Thyroid gland (tissue), 4 donors: ENCODE measurements around the gene CDH1. TPM values are rescaled to one million over a fixed set of nuclear protein-coding genes. Genes with fewer than 3 reads are reported as not detected.

Experiments used
- DNase-seq, 2 donors: peaks; one replicate each; pipeline ENCODE4 v3.0.0-alpha.2; 2019
- H3K27ac ChIP-seq, 3 donors: fragments of 200-600 bp; sonication (generic); 1 replicate in 2 of 3; 2 replicates in 1 of 3; pipeline ENCODE4 v1.5.1; 2016 to 2019; ENCODE audit warnings: mild to moderate bottlenecking in 1 of 3, moderate library complexity in 1 of 3
- H3K27me3 ChIP-seq: fragments of 200-600 bp; sonication (generic); one replicate; pipeline ENCODE4 v1.5.1; 2019
- H3K36me3 ChIP-seq, 2 donors: fragments of 200-600 bp; sonication (generic); one replicate each; pipeline ENCODE4 v1.5.1; 2016 to 2019
- H3K4me1 ChIP-seq, 2 donors: fragments of 200-600 bp; sonication (generic); one replicate each; pipeline ENCODE4 v1.5.1; 2017 to 2019
- H3K4me3 ChIP-seq, 3 donors: fragments of 200-600 bp; sonication (generic); replicated peaks in 1 of 3; 1 replicate in 2 of 3; 2 replicates in 1 of 3; pipeline ENCODE4 v1.5.1; 2016; ENCODE audit warnings: mild to moderate bottlenecking in 1 of 3
- H3K9me3 ChIP-seq: fragments of 200-600 bp; sonication (generic); one replicate; pipeline ENCODE4 v1.5.1; 2017
- POLR2A ChIP-seq, 2 donors: fragments of 450-650 bp; IDR thresholded peaks; one replicate each; pipeline ENCODE4 v1.6.1; 2017; ENCODE audit warnings: antibody characterized with exemption in 2 of 2, mild to moderate bottlenecking in 2 of 2, moderate library complexity in 1 of 2
- WGBS, 2 donors: methylation state at CpG; one replicate each; pipeline ENCODE4 v1.1.5; 2017; 5-methylcytosine and 5-hydroxymethylcytosine counted together
- intact Hi-C: fragments of 100-400 bp; cut with DNase I; formaldehyde crosslinking; loops from one replicate; pipeline ENCODE4 v1.15.1; 2023
- total RNA-seq, 4 donors: library from RNA; depleted of rRNA; stranded (reverse); fragments of >200 nt; gene quantifications; one replicate each; pipeline ENCODE4 v1.2.3, GENCODE V29; 2016
- TF ChIP-seq, protein P1 (sequence below), 6 experiments: fragments of 200-600 bp in 3 of 6; fragments of 450-650 bp in 3 of 6; sonication (generic) in 3 of 6; IDR thresholded peaks; one replicate each; pipeline ENCODE4 v1.5.1; 2016 to 2019; ENCODE audit warnings: antibody characterized with exemption in 6 of 6, mild to moderate bottlenecking in 2 of 6, inconsistent platforms in 1 of 6, moderate library complexity in 1 of 6

Gene CDH1
- total RNA-seq, 4 donors from 2014 or later: 177 to 287 (median 279) TPM

DNA sequence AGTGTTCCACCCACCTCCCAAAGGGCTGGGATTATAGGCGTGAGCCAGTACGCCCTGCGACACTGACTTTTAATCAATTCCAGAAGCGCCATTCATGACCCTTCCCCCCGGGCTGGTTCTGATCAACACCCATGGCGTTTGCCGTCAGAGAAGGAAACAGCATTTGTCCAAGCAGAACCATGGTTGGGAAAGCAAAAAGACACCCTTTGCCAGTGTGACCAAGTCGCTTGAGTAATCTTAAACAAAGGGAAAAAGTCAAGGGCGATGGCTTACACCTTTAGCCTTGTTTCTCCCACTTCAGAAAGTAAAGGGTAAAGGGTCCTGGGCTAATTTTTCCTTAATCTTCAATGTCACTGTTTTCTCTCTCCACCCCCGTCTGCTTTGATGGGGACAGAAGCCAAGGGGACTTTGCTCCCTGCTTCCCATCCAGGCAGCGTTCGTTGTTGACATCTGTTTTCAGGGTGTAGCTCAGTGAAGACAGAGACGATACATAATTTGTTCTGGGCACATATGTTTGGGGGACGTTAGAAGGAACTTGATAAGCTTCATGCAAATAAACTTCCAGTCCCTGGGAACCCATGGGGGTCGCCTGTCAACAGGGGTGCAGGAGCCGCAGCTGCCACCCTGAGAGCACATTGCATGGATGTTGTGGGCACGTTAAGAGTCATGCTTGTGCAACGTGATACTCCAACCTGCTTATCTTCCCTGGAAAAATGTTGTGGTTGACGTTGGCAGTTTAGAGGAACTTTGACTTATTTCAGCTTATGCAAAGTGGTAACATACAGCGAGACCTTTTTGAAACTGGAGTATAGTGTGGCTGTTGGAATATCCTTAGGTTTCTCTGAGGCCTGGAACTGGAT lies 55.6 kb downstream of the CDH1 start:
- Histone ChIP-seq H3K4me3 (no peak overlapping the region), H3K27ac (peak overlapping the region; percentile 43 to 73 (median 72)), H3K4me1 (peaks cover 17 to 42% of the 10 kb centered on the region in 2 donors), H3K9me3 (no peaks in the 10 kb centered on the region), H3K27me3 (no peaks in the 10 kb centered on the region), H3K36me3 (no peaks in the 10 kb centered on the region)
- TF ChIP-seq, protein P1, sequence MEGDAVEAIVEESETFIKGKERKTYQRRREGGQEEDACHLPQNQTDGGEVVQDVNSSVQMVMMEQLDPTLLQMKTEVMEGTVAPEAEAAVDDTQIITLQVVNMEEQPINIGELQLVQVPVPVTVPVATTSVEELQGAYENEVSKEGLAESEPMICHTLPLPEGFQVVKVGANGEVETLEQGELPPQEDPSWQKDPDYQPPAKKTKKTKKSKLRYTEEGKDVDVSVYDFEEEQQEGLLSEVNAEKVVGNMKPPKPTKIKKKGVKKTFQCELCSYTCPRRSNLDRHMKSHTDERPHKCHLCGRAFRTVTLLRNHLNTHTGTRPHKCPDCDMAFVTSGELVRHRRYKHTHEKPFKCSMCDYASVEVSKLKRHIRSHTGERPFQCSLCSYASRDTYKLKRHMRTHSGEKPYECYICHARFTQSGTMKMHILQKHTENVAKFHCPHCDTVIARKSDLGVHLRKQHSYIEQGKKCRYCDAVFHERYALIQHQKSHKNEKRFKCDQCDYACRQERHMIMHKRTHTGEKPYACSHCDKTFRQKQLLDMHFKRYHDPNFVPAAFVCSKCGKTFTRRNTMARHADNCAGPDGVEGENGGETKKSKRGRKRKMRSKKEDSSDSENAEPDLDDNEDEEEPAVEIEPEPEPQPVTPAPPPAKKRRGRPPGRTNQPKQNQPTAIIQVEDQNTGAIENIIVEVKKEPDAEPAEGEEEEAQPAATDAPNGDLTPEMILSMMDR (IDR thresholded peaks at IDR 0.05): no peak
- no peak for TF ChIP-seq POLR2A (IDR thresholded peaks at IDR 0.05)
- peak; percentile 21 to 46 for DNase-seq
- intact Hi-C loops: loop anchor here (5.0 kb wide), 1 partner anchor 55 kb away; the partner anchor contains the start of gene CDH1
- WGBS, 2 donors: 63 to 67% methylated on average over 18 to 20 of the region's 20 CpGs

DNA sequence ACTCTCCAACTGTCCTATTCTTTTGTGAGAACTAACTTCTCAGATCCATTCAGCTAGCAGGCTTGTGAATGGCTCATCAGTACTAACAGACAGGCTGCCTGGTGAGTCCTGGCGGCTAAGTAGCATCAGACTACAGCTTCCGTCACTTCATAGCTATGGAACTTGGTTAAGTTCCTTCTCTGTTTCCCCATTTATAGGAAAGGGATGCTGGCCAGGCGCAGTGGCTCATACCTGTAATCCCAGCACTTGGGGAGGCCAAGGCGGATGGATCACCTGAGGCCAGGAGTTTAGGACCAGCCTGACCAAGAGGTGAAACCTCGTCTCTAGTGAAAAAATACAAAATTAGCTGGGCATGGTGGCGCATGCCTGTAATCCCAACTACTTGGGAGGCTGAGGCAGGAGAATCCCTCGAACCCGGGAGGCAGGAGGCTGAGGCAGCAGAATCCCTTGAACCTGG lies 56.3 kb downstream of the CDH1 start:
- peaks cover 17 to 49% of the 10 kb centered on the region in 2 donors for H3K4me1 ChIP-seq
- H3K4me3 ChIP-seq: no peak overlapping the region
- no peaks in the 10 kb centered on the region for H3K27me3 ChIP-seq
- no peaks in the 10 kb centered on the region for H3K9me3 ChIP-seq
- intact Hi-C loops: loop anchor here (5.0 kb wide), 1 partner anchor 56 kb away; the partner anchor contains the start of gene CDH1
- peak overlapping the region in 2 of 3 donors; percentile 72 to 73 for H3K27ac ChIP-seq
- WGBS, 2 donors: 90 to 96% methylated on average over 8 of the region's 8 CpGs
- no peak for DNase-seq
- TF ChIP-seq, protein P1 (IDR thresholded peaks at IDR 0.05): no peak
- no peak for TF ChIP-seq POLR2A (IDR thresholded peaks at IDR 0.05)
- no peaks in the 10 kb centered on the region for H3K36me3 ChIP-seq

DNA sequence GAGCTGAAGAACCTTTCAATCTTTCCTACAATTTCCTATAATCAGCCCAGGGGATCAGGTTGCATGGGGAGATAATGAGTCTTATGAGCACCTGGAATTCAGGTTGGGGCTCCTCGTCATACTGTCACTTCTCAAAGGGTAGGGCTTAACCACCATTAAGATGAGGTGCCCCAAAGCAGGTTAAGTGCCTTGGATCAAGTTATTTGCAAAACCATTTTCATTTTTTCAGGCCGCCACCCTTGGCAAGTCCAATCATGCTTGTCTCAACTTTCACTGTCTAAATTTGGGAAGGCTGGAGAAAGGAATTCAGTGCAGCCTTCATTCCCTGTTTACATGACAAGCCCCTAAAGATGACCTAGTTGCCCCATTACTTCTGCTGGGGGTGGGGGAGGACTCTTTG lies 61.3 kb downstream of the CDH1 start:
- H3K36me3 ChIP-seq: peaks cover 6 to 7% of the 10 kb centered on the region in 2 donors
- WGBS, 2 donors: 78 to 91% methylated on average over 2 of the region's 2 CpGs
- no peak for DNase-seq
- no peaks in the 10 kb centered on the region for H3K27me3 ChIP-seq
- no peaks in the 10 kb centered on the region for H3K9me3 ChIP-seq
- TF ChIP-seq POLR2A (IDR thresholded peaks at IDR 0.05): no peak
- TF ChIP-seq, protein P1 (IDR thresholded peaks at IDR 0.05): no peak
- intact Hi-C loops: loop anchor here (5.0 kb wide), 1 partner anchor 91 kb away; no protein-coding TSS in a partner anchor
- peak overlapping the region; percentile 2 to 63 (median 29) for H3K27ac ChIP-seq
- peaks cover 12 to 27% of the 10 kb centered on the region in 2 donors for H3K4me1 ChIP-seq
- no peak overlapping the region for H3K4me3 ChIP-seq

DNA sequence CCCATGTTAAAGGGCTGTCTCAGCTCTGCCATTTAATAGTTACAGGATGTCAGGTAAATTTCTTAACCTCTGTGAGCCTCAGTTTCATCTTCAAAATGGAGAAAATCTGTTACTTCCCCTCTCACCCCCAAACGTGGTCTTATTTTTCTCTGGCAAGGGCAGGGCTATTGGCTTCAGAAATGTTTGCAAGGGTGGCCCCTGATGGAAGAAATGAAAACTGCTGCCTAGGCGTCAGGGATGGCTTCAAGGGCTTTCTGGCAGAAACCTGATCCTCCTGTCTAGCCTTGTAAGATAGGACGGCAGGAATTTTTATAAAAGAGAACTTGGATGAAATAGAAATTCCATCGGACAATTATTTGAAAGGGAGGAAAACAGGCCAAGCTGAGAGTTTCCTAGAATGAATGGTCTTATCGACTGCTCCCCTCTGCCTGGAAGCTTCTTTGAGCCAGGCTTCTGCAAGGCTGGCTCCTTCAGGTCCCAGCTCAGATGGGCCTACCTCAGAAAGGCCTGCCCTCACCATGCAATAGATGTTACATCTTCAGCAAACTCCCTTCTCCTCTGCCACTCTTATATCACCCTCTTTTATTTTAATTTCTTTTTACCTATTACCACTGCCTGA lies 63.3 kb downstream of the CDH1 start:
- H3K4me3 ChIP-seq: no peak overlapping the region
- TF ChIP-seq POLR2A (IDR thresholded peaks at IDR 0.05): no peak
- TF ChIP-seq, protein P1 (IDR thresholded peaks at IDR 0.05): peak; percentile 46 to 90 (median 80)
- H3K9me3 ChIP-seq: no peaks in the 10 kb centered on the region
- no peaks in the 10 kb centered on the region for H3K27me3 ChIP-seq
- 3 to 9% methylated on average over 5 of the region's 5 CpGs for WGBS, 2 donors
- peaks cover 14 to 27% of the 10 kb centered on the region in 2 donors for H3K4me1 ChIP-seq
- H3K27ac ChIP-seq: peak overlapping the region; percentile 2 to 63 (median 29)
- H3K36me3 ChIP-seq: peaks cover 6 to 7% of the 10 kb centered on the region in 2 donors
- intact Hi-C loops: no loop called here
- DNase-seq: peak; percentile 81 to 84
